ENCODE measurements around the gene PAX9.
"Not testable (repeated sequence)": the region's sequence is repeated elsewhere in the genome, so short reads cannot be mapped to it uniquely, and the experiment has no call there.

PAX9 gene

DNA sequence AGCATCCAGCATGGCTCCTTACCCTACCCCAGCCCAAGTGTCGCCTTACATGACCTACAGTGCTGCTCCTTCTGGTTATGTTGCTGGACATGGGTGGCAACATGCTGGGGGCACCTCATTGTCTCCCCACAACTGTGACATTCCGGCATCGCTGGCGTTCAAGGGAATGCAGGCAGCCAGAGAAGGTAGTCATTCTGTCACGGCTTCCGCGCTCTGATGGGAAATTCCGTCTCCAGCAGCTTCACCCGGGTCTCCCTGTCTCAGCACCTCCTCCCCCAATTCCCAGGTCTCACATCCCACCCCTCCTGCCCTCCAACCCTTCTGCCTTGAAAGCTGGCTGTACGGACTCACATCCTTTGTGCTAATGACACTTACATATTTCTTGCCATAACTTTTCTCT is 14.6 kb downstream of the PAX9 start:
- no peak for DNase-seq

DNA sequence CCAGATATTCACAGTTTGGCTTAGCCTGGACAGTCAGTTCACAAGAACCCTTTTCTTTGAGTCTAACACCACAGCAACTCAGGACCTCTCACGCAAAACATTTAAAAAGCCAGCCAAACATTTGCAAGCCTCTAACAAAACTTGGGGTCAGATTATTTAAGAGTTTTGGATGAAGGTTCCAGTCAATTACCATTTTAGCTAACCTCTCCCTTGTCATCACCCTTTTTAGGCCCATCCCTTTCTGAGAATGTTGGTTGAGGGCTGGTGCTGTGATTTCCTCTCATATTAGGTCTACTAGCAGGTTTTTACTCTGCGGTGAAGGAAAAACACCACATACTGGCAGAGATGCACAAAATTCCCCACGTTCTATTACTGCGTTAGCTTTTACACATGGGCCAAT is 20.7 kb downstream of the PAX9 start:
- DNase-seq, result no peak

DNA sequence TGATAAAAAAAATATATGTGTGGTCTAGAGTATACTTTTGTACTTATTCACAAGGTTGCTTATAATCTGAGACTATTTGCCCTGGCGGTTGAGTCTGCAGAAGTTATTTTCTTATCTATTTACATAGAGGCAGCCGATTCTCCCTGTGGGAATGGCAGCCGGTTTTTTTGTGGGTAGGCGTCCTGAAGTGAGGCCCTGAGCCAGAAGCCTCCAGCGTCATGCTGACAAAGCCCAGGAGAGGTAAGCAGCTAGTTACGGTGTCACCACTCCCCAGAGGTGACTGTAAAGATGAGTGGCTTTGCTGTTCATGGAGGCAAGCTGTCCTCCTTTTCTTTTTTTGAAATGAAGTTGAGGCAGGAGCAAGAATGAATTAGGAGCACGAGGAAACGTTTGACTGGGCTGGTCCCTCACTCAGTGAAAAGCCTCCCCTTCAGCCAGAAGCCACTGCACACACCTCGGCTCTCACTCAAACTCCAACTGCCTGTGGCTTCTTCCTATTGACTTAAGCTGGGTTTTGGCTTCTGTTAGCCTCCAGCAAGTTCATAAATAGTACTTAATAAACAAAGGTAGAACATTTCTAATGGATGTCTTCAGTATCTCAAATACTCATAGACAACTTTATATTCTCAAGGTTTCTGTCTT is 21.5 kb downstream of the PAX9 start:
- DNase-seq, result no peak

DNA sequence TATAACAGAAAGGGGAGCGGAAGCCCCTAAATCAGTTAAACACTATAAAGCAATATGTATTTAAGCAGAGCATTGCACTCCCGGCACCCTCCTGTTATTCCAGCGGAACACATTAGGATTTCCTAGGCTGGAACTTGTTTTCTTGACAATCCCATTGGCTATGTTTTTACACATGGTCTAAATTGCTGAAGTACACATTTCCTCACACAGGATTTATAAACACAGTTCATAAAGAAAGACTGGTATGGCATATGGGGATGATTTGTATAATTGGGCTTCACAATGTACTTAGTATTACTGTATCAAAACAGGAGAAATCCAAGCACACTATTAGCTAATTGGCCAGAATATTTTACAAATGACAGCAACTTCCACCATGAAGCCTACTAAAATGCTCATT is 23.3 kb downstream of the PAX9 start:
- no peak for DNase-seq

DNA sequence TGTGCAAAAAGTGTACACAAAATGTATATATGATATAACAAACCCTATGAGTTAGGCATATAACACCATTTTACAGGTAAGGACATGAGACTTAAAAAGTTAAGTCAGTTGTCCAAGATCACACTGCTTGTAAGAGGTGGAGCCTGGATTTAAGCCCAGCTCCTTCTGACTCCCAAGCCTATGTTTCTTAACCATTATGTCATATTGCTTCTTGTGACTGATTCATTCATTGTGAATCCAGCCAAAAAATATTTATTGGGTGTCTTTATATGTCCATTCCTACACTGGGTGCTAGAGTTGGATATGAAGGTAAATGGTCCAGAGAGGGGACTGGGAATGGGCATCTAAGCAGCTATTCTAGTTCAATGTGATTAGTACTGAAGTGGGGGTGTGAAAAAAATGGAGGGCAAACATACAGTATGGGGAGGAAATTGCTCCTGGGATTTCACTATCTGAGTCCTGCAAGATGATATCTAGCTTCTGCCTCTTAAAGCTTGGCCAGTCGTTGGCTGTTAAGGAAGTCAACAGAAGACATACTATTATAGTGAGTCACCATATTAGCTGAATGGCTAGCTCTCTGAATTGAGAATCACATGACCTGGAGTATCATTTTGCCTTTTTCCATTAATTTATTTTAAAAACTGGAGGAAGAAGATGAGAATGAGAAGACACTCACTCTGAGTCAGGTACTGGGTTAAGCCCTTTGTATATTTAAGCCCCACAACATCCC is 28.8 kb downstream of the PAX9 start:
- no peak for DNase-seq

DNA sequence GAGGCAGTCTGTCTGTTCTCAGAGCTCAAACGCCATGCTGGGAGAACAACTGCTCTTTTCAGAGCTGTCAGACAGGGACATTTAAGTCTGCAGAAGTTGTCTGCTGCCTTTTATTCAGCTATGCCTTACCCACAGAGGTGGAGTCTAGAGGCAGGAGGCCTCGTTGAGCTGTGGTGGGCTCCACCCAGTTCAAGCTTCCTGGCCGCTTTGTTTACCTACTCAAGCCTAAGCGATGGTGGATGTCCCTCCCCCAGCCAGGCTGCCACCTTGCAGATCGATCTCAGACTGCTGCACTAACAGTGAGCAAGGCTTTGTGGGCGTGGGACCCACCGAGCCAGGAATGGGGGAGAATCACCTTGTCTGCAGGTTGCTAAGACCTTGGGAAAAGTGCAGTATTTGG is 37.8 kb downstream of the PAX9 start:
- not testable (repeated sequence) for DNase-seq

DNA sequence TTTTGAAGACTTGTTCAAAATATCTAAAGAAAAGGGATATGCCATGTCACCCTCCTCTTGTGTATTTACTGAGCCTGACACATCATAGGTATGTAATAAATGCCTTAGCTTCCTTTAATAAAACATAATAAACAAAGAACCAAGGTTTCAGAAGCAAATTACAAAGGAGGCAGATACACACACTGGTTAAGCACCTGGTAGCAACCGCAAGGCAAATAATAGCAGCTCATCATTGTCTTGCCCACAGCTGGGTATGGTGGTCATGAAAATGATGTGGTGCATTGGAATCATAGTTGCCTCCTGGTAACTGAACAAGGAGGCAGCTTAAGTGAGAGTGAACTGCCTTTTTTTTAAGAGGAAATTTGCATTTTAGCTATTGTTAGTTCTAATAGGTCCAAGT is 39.0 kb downstream of the PAX9 start:
- no peak for DNase-seq

DNA sequence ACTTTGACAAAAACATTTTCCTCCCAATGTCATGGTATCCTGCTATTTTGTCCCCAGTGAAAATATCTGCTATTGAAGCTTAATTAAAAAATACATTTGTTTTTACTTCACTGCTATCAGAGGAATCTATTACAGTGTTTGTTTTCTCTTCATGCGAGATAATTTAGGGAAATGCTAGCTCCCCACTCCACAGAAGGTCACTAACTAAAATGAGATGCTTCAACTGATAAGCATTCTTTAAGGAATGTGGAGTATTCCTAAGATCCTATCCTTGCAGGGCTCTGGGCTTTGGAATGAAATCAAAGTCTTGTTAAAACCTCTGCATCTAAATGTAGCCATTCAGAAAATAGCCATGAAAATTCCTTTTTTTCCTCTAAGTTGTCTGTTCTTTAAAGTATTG is 39.5 kb downstream of the PAX9 start:
- no peak for DNase-seq

DNA sequence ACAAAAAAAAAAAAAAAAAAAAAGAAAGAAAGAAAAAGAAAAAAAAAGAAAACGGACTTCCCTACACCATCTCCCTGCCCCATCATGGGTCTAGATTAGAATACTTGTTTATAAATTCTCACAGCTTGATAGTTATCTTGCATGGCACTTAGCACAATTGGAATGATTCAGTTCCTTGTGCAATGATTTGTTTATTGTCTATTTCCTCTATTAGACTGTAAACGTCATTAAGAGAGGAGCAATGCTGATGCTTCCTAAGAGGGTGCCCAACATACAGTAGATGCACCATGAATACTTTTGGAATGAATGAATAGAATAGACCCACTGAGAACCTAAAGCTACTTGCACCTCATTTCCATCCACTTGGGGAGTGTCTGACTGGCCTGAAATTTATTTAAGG is 40.8 kb downstream of the PAX9 start:
- no peak for DNase-seq

DNA sequence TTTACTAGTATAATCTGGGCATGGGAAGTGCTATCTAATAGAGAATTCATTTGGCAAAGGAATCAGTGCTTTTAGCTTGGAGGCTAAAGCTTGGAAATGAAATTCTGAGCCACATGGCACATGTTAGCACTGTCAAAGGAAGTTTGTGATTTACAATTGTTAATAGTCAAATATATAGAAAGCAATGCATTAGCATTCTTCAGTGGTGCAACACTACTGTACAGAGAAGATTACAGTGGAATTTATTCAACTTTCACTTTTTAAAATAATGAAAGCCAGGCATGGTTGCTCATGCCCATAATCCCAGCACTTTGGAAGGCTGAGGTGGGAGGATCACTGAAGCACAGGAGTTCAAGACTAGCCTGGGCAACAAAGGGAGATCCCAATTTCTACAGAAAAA is 45.9 kb downstream of the PAX9 start:
- DNase-seq, result no peak

DNA sequence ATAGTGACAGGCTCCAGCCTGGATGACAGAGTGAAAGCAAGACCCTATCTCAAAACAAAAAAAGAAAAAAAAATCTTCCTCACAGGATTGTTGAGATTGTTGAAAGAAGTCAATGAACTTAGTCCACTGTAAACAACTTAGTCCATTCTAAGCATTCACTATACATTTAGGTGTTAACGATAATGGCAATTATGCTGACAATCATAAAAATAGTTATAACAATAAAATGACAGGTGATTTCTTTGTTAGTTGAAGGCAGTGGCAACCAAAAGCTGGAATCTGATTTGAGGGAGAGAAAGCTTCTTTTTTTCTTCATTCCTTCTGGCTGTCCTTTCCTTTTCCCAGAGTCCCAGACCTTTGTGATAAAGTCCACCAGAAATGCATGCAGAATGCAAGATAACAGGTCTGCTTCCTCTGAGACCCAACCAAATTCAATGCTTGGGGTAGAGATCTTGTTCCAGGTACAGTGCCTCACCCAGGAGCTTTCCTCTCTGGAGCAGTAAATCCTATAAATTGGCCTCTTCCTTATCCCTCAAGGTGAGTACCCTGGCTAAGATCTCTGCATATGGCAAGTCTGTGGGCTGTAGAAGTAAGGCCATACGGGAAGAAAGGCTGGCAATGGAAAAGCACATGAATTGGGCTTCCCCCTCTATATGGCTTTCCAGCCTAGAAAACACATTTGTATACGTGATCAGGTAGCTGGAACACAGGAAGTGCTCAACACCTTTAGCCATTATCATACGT is 52.5 kb downstream of the PAX9 start:
- DNase-seq, result no peak

DNA sequence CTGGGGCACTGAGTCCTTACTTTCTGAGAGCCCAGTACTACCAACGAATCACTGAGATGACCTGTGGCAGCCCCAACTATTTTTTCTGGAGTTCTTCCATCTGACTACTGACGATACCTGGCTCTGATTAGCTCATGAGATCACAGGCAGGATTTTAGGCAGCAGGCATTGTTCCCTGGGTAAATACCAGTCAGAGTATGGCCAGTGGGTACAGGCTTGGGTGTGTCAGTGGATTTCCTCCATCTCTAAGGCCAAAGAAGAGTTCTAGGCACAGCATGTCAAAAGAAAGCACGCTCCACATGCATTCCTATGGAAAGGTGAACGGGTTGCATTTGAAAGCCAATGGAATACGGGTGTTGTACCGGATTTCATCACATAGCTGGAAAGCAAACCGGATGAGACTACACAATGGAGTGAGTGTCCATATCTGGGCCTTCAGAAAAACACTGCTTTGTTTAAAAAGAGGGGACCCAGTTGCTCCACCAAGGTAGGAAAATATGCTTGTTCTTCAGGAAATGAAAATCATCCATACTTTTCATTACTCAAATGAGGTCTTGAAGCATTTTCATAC is 55.0 kb downstream of the PAX9 start:
- no peak for DNase-seq

DNA sequence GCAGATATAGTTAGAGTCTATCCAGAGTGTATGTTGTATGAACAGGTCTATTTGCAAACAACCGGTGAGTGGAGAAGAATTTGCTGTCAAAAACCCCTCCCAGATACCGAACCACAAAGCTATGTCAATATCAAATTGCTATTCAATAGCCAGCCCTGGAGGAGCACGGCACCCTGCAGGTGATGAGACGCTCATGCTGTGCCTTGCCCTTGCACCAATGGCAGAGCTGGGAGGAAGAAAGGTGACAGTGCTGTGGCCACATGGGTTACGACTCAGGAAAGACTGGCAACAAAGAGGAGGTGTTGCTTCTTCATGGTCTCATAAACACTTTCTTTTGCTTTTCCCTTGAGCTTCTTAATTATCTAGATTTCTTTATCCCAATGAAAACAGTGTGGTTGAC is 55.7 kb downstream of the PAX9 start:
- DNase-seq, result no peak

DNA sequence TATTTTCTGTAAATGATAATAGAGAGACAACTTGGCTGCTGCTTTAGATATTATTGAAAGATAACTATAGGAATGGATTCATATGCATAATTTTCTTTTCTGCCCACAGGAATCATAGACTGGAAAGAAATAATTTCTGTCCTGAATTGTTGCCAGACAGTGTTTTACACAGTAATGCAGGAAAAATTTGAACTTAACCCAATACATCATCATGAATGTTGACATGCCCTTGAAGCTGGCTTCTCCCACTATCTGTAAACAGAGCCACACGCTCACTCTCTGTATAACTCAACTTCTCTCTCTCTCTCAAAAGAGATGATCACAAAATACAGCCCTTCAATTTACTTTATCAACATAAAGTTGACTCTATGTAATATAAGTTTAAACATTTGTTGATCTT is 56.6 kb downstream of the PAX9 start:
- no peak for DNase-seq

DNA sequence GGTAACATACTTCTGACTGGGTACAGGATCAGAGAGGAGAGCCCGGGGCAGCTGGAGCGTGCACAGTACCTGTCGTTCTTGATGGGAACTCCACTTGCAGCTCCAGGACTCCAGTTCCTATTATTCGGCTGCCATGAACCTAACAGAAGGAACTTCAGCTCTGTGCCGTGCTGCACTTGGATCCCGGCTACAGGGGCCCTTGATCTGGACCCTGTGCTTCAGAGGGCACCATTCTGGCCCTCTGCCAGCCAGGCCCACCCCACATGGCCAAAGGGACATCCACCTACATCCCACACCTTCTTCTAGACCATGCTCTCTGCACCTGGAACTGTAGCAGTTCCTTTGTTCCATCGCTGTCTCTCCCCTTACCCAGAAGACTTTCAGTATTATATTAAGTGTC is 58.2 kb downstream of the PAX9 start:
- DNase-seq, result no peak

DNA sequence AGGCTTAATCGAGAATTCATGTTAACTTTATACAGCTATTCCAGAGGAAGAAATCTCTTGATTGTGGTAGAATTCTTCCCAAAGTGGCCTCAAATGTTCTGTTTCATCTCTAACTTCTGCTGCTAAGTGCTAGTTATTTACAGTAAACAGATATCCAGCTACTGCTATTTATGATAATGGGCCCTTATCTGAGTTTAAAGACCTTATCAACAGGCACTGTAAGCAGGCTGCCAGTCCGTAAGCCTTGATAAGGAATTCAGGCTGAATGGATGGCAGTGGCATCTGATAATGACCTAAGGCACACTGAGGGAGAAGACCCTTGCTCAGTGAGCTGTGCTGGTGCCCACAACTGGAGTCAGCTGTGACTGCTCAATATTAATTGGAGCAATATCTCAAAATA is 59.0 kb downstream of the PAX9 start:
- no peak for DNase-seq

DNA sequence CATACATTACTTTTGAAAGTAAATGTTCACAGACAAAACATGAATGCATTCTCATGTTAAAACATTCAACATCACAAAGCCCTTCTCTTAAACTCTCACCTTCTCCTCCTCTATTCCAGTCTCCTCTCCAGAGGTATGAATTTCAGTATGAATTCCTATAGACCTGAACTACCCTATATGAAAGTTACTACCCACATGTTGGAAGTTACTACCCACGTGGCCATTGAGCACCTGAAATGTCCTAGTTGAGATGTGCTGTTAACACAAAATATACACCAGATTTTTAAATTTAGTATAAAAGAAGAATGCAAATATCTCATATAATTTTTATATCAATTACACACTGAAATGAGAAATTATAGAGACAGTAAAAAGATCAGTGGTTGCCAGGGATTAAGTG is 60.2 kb downstream of the PAX9 start:
- no peak for DNase-seq

DNA sequence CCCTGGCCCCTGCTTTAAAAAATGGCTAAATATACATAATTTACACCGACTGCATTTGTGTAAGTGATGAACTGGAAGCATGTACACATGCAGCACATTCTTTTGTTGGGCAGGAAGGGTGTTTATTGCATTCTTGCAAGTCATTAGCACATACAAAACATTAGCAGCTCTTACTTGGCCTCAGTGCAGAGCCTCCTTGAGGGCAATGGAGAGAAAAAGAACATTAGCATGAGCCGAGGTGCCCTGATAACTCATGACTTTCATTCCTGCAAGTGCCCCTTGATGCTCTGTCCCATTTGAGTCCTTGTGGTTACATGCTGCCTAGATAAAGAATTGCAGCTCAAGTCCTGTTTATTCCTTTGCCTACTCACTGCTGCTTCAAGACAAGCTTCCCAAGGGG is 61.9 kb downstream of the PAX9 start:
- DNase-seq, result no peak

DNA sequence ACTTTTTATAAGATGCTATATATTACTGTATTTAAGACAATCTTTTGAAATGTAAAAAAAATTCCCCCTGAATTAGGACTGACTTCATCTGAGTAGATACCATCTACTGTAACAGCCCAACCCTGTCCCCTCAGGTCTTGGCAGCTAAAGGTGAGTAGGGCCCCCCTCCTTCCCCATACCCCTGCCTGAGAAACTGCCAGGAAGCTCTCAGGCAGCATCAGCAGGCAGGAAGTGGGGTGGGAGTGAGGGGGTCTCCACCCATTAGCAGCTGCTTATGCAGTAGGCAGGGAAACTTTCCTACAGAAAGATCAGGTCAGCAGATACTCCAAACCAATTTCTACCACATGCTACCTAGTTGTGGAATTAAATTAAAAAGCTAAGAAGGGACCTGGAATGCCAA is 62.5 kb downstream of the PAX9 start:
- no peak for DNase-seq

DNA sequence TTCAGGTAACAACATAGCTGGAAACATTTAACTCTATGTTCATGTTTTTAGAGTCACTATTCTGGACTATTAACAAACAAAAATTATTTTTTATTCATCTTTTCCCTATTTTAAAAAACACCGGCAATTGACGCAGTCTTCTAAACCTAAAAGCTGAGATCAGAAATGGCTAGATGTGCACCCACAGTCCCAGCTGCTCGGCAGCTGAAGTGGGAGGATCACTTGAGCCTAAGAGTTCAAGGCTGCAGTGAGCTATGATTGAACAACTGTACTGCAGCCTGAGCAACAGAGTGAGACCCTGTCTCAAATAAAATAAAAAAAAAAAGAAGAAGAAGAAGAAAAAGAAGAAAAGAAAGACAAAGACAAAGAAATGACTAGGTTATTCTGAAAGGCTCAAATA is 64.5 kb downstream of the PAX9 start:
- DNase-seq, result no peak

All from T-helper 1 cell (primary cell).